A549 (cell line): ENCODE measurements around the gene SAMD8. TPM values are rescaled to one million over a fixed set of nuclear protein-coding genes. Genes with fewer than 3 reads are reported as not detected.

Experiments used
- ATAC-seq, 2 experiments: fragments of 200-7000 bp in 1 of 2; fragments of >200 bp in 1 of 2; cut with Nextera tagmentation in 1 of 2; cut with Tn5 transposase in 1 of 2; 3 replicates each; pipeline versions ENCODE4 v1.8.0 to v1.9.1; 2018 to 2020; ENCODE audit warnings: mild to moderate bottlenecking in 1 of 2, moderate library complexity in 1 of 2
- CTCF ChIA-PET: fragments of 300-600 bp; sonication (Branson Sonifier 250); formaldehyde crosslinking; extraction: SDS; loops from one replicate; lab custom pipeline; 2021; ENCODE audit warnings: antibody characterized with exemption, inconsistent platforms; lab: Yijun Ruan, JAX
- POLR2A ChIA-PET: fragments of 350-600 bp; formaldehyde crosslinking; extraction: SDS; loops from one replicate; lab custom pipeline; 2021; ENCODE audit warnings: antibody characterized with exemption, inconsistent platforms; lab: Yijun Ruan, JAX
- DNase-seq, 2 experiments: peaks; one replicate each; pipeline versions ENCODE4 v3.0.0 to v3.0.0-alpha.2; 2011 to 2016; ENCODE audit warnings: low read depth in 1 of 2, low spot score in 1 of 2
- FAIRE-seq: peaks from 2 replicates; lab custom pipeline; 2011; peaks lifted over from hg19 to GRCh38; lab: Jason Lieb, UNC
- H3K27ac ChIP-seq, 2 experiments: fragments of >200 bp; sonication (Bioruptor Twin); formaldehyde crosslinking; 3 replicates each; pipeline ENCODE4 v1.5.1; 2016 to 2017
- H3K4me1 ChIP-seq: fragments of >200 bp; sonication (Bioruptor Twin); formaldehyde crosslinking; 3 replicates; pipeline ENCODE4 v1.6.1; 2016
- H3K4me2 ChIP-seq: fragments of >200 bp; sonication (Bioruptor Twin); formaldehyde crosslinking; 3 replicates; pipeline ENCODE4 v1.6.1; 2016
- H3K4me3 ChIP-seq: fragments of >200 bp; sonication (Bioruptor Twin); formaldehyde crosslinking; 3 replicates; pipeline ENCODE4 v1.5.1; 2016
- H3K9me3 ChIP-seq: fragments of >200 bp; sonication (Bioruptor Twin); formaldehyde crosslinking; 3 replicates; pipeline ENCODE4 v1.6.1; 2016
- BHLHE40 ChIP-seq: IDR thresholded peaks from 2 replicates; pipeline ENCODE4 v1.6.1; 2012; ENCODE audit warnings: low read depth, low read length, inconsistent platforms
- CBX2 ChIP-seq: fragments of 200-600 bp; sonication (generic); IDR thresholded peaks from 2 replicates; pipeline ENCODE4 v1.6.1; 2016; ENCODE audit warnings: low read depth, mild to moderate bottlenecking, borderline replicate concordance
- CBX8 ChIP-seq: fragments of 200-600 bp; sonication (generic); IDR thresholded peaks from 2 replicates; pipeline ENCODE4 v1.6.1; 2016
- CEBPB ChIP-seq, 2 experiments: fragments of >200 bp in 1 of 2; sonication (Bioruptor Twin) in 1 of 2; formaldehyde crosslinking in 1 of 2; IDR thresholded peaks; 2 replicates each; pipeline ENCODE4 v1.6.1; 2012 to 2016
- CHD4 ChIP-seq: fragments of 200-600 bp; sonication (generic); IDR thresholded peaks from 2 replicates; pipeline ENCODE4 v1.6.1; 2016; ENCODE audit warnings: antibody characterized with exemption, mild to moderate bottlenecking, borderline replicate concordance
- EHF ChIP-seq: fragments of 250-450 bp; sonication (Bioruptor Pico); IDR thresholded peaks from 2 replicates; pipeline ENCODE4 v1.5.0; 2020; ENCODE audit warnings: mild to moderate bottlenecking
- EHMT2 ChIP-seq: fragments of 200-600 bp; sonication (generic); IDR thresholded peaks from 2 replicates; pipeline ENCODE4 v1.6.1; 2016; ENCODE audit warnings: antibody characterized with exemption, low read depth, mild to moderate bottlenecking, moderate library complexity
- EP300 ChIP-seq, 2 experiments: fragments of >200 bp; sonication (Bioruptor Twin); formaldehyde crosslinking; IDR thresholded peaks; 2 replicates in 1 of 2; 3 replicates in 1 of 2; pipeline ENCODE4 v1.6.1; 2016 to 2017
- FOXS1 ChIP-seq: fragments of 250-450 bp; sonication (Bioruptor Pico); IDR thresholded peaks from 2 replicates; pipeline ENCODE4 v1.5.0; 2020; ENCODE audit warnings: mild to moderate bottlenecking, moderate library complexity
- GATA3 ChIP-seq: IDR thresholded peaks from 2 replicates; pipeline ENCODE4 v1.6.1; 2012; ENCODE audit warnings: borderline replicate concordance
- HDAC2 ChIP-seq: fragments of 200-600 bp; sonication (generic); IDR thresholded peaks from 2 replicates; pipeline ENCODE4 v1.6.1; 2016
- HEYL ChIP-seq: fragments of 250-450 bp; sonication (Bioruptor Pico); IDR thresholded peaks from 2 replicates; pipeline ENCODE4 v1.8.0; 2021; ENCODE audit warnings: mild to moderate bottlenecking, moderate library complexity
- HMGXB4 ChIP-seq: fragments of 250-450 bp; sonication (Bioruptor Pico); IDR thresholded peaks from 2 replicates; pipeline ENCODE4 v1.5.0; 2021; ENCODE audit warnings: mild to moderate bottlenecking, moderate library complexity, borderline replicate concordance
- HOXB13 ChIP-seq: fragments of 250-450 bp; sonication (Bioruptor Pico); IDR thresholded peaks from 2 replicates; pipeline ENCODE4 v1.5.0; 2020; ENCODE audit warnings: low read depth, mild to moderate bottlenecking, moderate library complexity
- HOXB5 ChIP-seq: fragments of 250-450 bp; sonication (Bioruptor Pico); IDR thresholded peaks from 2 replicates; pipeline ENCODE4 v1.5.0; 2020; ENCODE audit warnings: mild to moderate bottlenecking, moderate library complexity
- JUN ChIP-seq, 2 experiments: fragments of >200 bp; sonication (Bioruptor Twin); formaldehyde crosslinking; IDR thresholded peaks; 2 replicates in 1 of 2; 3 replicates in 1 of 2; pipeline ENCODE4 v1.6.1; 2016 to 2017
- JUNB ChIP-seq: fragments of >200 bp; sonication (Bioruptor Twin); formaldehyde crosslinking; IDR thresholded peaks from 2 replicates; pipeline ENCODE4 v1.6.1; 2016
- KDM5A ChIP-seq: fragments of 200-600 bp; sonication (generic); IDR thresholded peaks from 2 replicates; pipeline ENCODE4 v1.6.1; 2016; ENCODE audit warnings: antibody characterized with exemption, mild to moderate bottlenecking
- NFE2L2 ChIP-seq: fragments of 150-350 bp; conservative IDR thresholded peaks from 2 replicates; pipeline ENCODE4 v1.6.1; 2014; ENCODE audit warnings: low read length
- NR3C1 ChIP-seq: fragments of >200 bp; sonication (Bioruptor Twin); formaldehyde crosslinking; IDR thresholded peaks from 3 replicates; pipeline ENCODE4 v1.6.1; 2017
- PHF8 ChIP-seq: fragments of 200-600 bp; sonication (generic); IDR thresholded peaks from 2 replicates; pipeline ENCODE4 v1.6.1; 2016; ENCODE audit warnings: low read depth, mild to moderate bottlenecking, antibody characterized with exemption, moderate library complexity, borderline replicate concordance
- POLR2AphosphoS2 ChIP-seq: conservative IDR thresholded peaks from 2 replicates; pipeline ENCODE4 v1.6.1; 2012; ENCODE audit warnings: low read length, improper control_type of control experiment, inconsistent platforms
- RARB ChIP-seq: fragments of 250-450 bp; sonication (Bioruptor Pico); IDR thresholded peaks from 2 replicates; pipeline ENCODE4 v1.8.0; 2021; ENCODE audit warnings: mild to moderate bottlenecking, moderate library complexity
- RNF2 ChIP-seq: fragments of 200-600 bp; sonication (generic); IDR thresholded peaks from 2 replicates; pipeline ENCODE4 v1.6.1; 2016; ENCODE audit warnings: low read depth, mild to moderate bottlenecking, antibody characterized with exemption, moderate library complexity, borderline replicate concordance
- SREBF2 ChIP-seq: fragments of 450-650 bp; IDR thresholded peaks from 2 replicates; pipeline ENCODE4 v1.6.1; 2014; ENCODE audit warnings: mild to moderate bottlenecking, moderate library complexity
- ZFP36 ChIP-seq: fragments of 450-650 bp; IDR thresholded peaks from 2 replicates; pipeline ENCODE4 v1.6.1; 2014; ENCODE audit warnings: borderline replicate concordance; ENCODE audit not compliant: partially characterized antibody
- WGBS: methylation state at CpG from one replicate; pipeline ENCODE4 v1.1.6; 2017; ENCODE audit errors: missing lambda C conversion rate; 5-methylcytosine and 5-hydroxymethylcytosine counted together
- polyA plus RNA-seq, 4 experiments: library from polyadenylated mRNA; depleted of rRNA in 3 of 4; stranded (reverse); fragments of >200 nt; fragmentation: RNase III in 1 of 4; extraction: RNeasy Plus Mini Kit Qiagen cat#74134 plus additional on column Dnase treatment in 1 of 4; gene quantifications; 2 replicates in 3 of 4; 3 replicates in 1 of 4; pipeline ENCODE4 v1.2.3, GENCODE V29; 2011 to 2017
- TF ChIP-seq, protein P1 (sequence below): fragments of >200 bp; sonication (Bioruptor Twin); formaldehyde crosslinking; IDR thresholded peaks from 2 replicates; pipeline ENCODE4 v1.6.1; 2016
- TF ChIP-seq, protein P2 (sequence below): fragments of 250-450 bp; sonication (Bioruptor Pico); IDR thresholded peaks from 2 replicates; pipeline ENCODE4 v1.5.0; 2020; ENCODE audit warnings: low read depth, mild to moderate bottlenecking, moderate library complexity

The SAMD8 gene
- polyA plus RNA-seq, 2 of the 4 experiments (the other 2 are of a cell fraction), result 10.9 to 27.9 TPM

- ChIA-PET CTCF (interaction anchor here (0.6 to 22.8 kb wide), 5 partner anchors 9 to 117 kb away, joined by 3 to 479 read pairs (median 53); partner anchors contain the start of gene COMTD1), POLR2A (interaction anchor here (0.7 to 3.2 kb wide), 4 partner anchors 8 to 15 kb away, joined by 3 to 32 read pairs (median 4); partner anchors contain the start of gene VDAC2)
- Histone ChIP-seq H3K27ac (peak overlapping the region; percentile 29 to 60; a peak in 3 of 6 replicates), H3K4me1 (peaks cover 84% of the 10 kb centered on the region), H3K4me3 (no peak overlapping the region), H3K9me3 (no peaks in the 10 kb centered on the region), H3K4me2 (peak overlapping the region; percentile 61)
- TF ChIP-seq, protein P1, sequence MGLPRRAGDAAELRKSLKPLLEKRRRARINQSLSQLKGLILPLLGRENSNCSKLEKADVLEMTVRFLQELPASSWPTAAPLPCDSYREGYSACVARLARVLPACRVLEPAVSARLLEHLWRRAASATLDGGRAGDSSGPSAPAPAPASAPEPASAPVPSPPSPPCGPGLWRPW, result no peak
- TF ChIP-seq HOXB5, result no peak
- TF ChIP-seq CBX8, result no peak
- TF ChIP-seq JUN (IDR thresholded peaks at IDR 0.05), result no peak
- TF ChIP-seq SREBF2, result no peak
- TF ChIP-seq JUNB, result no peak
- no peak for TF ChIP-seq EHMT2
- no peak for TF ChIP-seq CEBPB (IDR thresholded peaks at IDR 0.05)
- TF ChIP-seq, protein P2, sequence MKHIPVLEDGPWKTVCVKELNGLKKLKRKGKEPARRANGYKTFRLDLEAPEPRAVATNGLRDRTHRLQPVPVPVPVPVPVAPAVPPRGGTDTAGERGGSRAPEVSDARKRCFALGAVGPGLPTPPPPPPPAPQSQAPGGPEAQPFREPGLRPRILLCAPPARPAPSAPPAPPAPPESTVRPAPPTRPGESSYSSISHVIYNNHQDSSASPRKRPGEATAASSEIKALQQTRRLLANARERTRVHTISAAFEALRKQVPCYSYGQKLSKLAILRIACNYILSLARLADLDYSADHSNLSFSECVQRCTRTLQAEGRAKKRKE (CRISPR knock-in tag), result no peak
- TF ChIP-seq EP300 (IDR thresholded peaks at IDR 0.05), result no peak
- no peak for TF ChIP-seq HOXB13 (CRISPR knock-in tag)
- DNase-seq (no peak), ATAC-seq (no peak), FAIRE-seq (no peak)
- WGBS, result 85% methylated on average over 2 of the region's 2 CpGs
Measured at GRCh38 chr10:75226095-75226494, 114.6 kb downstream of the SAMD8 start.

- ChIA-PET CTCF (interaction anchor here (7.3 to 22.8 kb wide), 3 partner anchors 9 to 42 kb away, joined by 53 to 479 read pairs (median 80); partner anchors contain the start of gene COMTD1), POLR2A (interaction anchor here (0.7 to 3.2 kb wide), 2 partner anchors 8 to 16 kb away, joined by 3 to 32 read pairs; partner anchors contain the start of gene VDAC2)
- no peak overlapping the region for H3K4me3 ChIP-seq
- no peak for DNase-seq
- FAIRE-seq, result no peak
- peak overlapping the region; percentile 9; the same call in 2 of the 3 replicates for H3K4me2 ChIP-seq
- H3K27ac ChIP-seq, result peak overlapping the region in 1 of 2 experiments; percentile 32; a peak in 3 of 6 replicates
- ATAC-seq, result no peak
- H3K4me1 ChIP-seq, result peaks cover 84% of the 10 kb centered on the region
- 84% methylated on average over 5 of the region's 5 CpGs for WGBS
- TF ChIP-seq RNF2 (no peak), GATA3 (no peak), NR3C1 (no peak), SREBF2 (no peak), KDM5A (no peak), HEYL (CRISPR knock-in tag) (no peak), HDAC2 (no peak), CHD4 (no peak), NFE2L2 (no peak), ZFP36 (no peak), JUNB (no peak)
- TF ChIP-seq, protein P1, result no peak
- TF ChIP-seq, all 56 proteins: peak for 0
- H3K9me3 ChIP-seq, result no peaks in the 10 kb centered on the region
Measured at GRCh38 chr10:75226656-75227055, 115.2 kb downstream of the SAMD8 start.

GRCh38 chr10:75228278-75228677 lies 116.8 kb downstream of the SAMD8 start:
- no peaks in the 10 kb centered on the region for H3K9me3 ChIP-seq

More at GRCh38 chr10:75228278-75228677, 116.8 kb downstream of the SAMD8 start:
- POLR2A ChIA-PET, result interaction anchor here (0.6 kb wide), 1 partner anchor 17 kb away, joined by 3 read pairs; the partner anchor contains the start of gene VDAC2
- peak overlapping the region; percentile 61 for H3K4me2 ChIP-seq
- no peak overlapping the region for H3K4me3 ChIP-seq
- ATAC-seq, result no peak
- FAIRE-seq, result no peak
- no peak for DNase-seq
- H3K4me1 ChIP-seq, result peaks cover 80% of the 10 kb centered on the region
- peak overlapping the region in 1 of 2 experiments; percentile 68; a peak in 3 of 6 replicates for H3K27ac ChIP-seq
- WGBS, result 100% methylated on average over 3 of the region's 3 CpGs
- CTCF ChIA-PET, result interaction anchor here (0.8 to 22.8 kb wide), 6 partner anchors 8 to 114 kb away, joined by 3 to 479 read pairs (median 4); partner anchors contain the start of gene VDAC2
- TF ChIP-seq EHF (CRISPR knock-in tag), result no peak
- TF ChIP-seq HMGXB4 (CRISPR knock-in tag), result no peak
- TF ChIP-seq RARB (CRISPR knock-in tag), result no peak
- no peak for TF ChIP-seq POLR2AphosphoS2
- no peak for TF ChIP-seq EHMT2
- TF ChIP-seq HOXB13 (CRISPR knock-in tag), result no peak
- TF ChIP-seq CBX2, result no peak
- TF ChIP-seq GATA3, result no peak
- no peak for TF ChIP-seq FOXS1
- TF ChIP-seq PHF8, result no peak
- TF ChIP-seq NR3C1, result no peak
- TF ChIP-seq, protein P2 (CRISPR knock-in tag), result no peak
- TF ChIP-seq JUN (IDR thresholded peaks at IDR 0.05), result no peak
- TF ChIP-seq BHLHE40, result no peak
